Spleen (tissue), 11 donors: ENCODE results near the gene NDUFB10. TPM values are rescaled to one million over a fixed set of nuclear protein-coding genes. Genes with fewer than 3 reads are reported as not detected.
A peak's percentile ranks its signal among the peaks of the same experiment; 100 is the strongest.

Experiments
- DNase-seq: peaks from one replicate; pipeline ENCODE4 v3.0.0-alpha.2; 2020
- H3K27ac ChIP-seq, 8 donors: fragments of 200-600 bp; sonication (generic) in 7 of 8; 1 replicate in 4 of 8; 2 replicates in 4 of 8; pipeline versions ENCODE4 v1.5.0 to v1.8.0; 2016 to 2021; ENCODE audit warnings: inconsistent platforms in 4 of 8, mild to moderate bottlenecking in 4 of 8, moderate library complexity in 1 of 8
- H3K27me3 ChIP-seq, 7 donors: fragments of 200-600 bp; sonication (generic) in 6 of 7; replicated peaks in 1 of 7; 1 replicate in 4 of 7; 2 replicates in 3 of 7; pipeline versions ENCODE4 v1.5.0 to v1.8.0; 2016 to 2021; ENCODE audit warnings: inconsistent platforms in 3 of 7, mild to moderate bottlenecking in 1 of 7
- H3K36me3 ChIP-seq, 6 donors: fragments of 200-600 bp; sonication (generic) in 5 of 6; 1 replicate in 4 of 6; 2 replicates in 2 of 6; pipeline versions ENCODE4 v1.5.0 to v1.8.0; 2016 to 2021; ENCODE audit warnings: inconsistent platforms in 2 of 6
- H3K4me1 ChIP-seq, 6 donors: fragments of 200-600 bp; sonication (generic) in 5 of 6; 1 replicate in 3 of 6; 2 replicates in 3 of 6; pipeline versions ENCODE4 v1.5.0 to v1.8.0; 2016 to 2021; ENCODE audit warnings: inconsistent platforms in 3 of 6
- H3K4me3 ChIP-seq, 8 donors: fragments of 200-600 bp; sonication (generic) in 7 of 8; 1 replicate in 4 of 8; 2 replicates in 4 of 8; pipeline versions ENCODE4 v1.5.0 to v1.8.0; 2016 to 2021; ENCODE audit warnings: inconsistent platforms in 4 of 8, mild to moderate bottlenecking in 4 of 8, moderate library complexity in 2 of 8
- H3K9me3 ChIP-seq, 8 donors: fragments of 200-600 bp; sonication (generic) in 7 of 8; 1 replicate in 4 of 8; 2 replicates in 4 of 8; pipeline versions ENCODE4 v1.5.0 to v1.8.0; 2016 to 2021; ENCODE audit warnings: inconsistent platforms in 4 of 8
- CTCF ChIP-seq, 11 experiments: fragments of 200-600 bp in 7 of 11; fragments of 450-650 bp in 4 of 11; sonication (generic) in 4 of 11; IDR thresholded peaks in 8 of 11; conservative IDR thresholded peaks in 3 of 11; 1 replicate in 7 of 11; 2 replicates in 4 of 11; pipeline versions ENCODE4 v1.4.0 to v1.8.0; 2016 to 2021; ENCODE audit warnings: antibody characterized with exemption in 11 of 11, inconsistent platforms in 4 of 11, mild to moderate bottlenecking in 1 of 11
- POLR2A ChIP-seq, 3 donors: fragments of 450-650 bp; IDR thresholded peaks; one replicate each; pipeline ENCODE4 v1.5.1; 2017; ENCODE audit warnings: antibody characterized with exemption in 3 of 3, mild to moderate bottlenecking in 1 of 3
- POLR2AphosphoS5 ChIP-seq, 3 donors: sonication (generic); formaldehyde crosslinking; IDR thresholded peaks; one replicate each; pipeline ENCODE4 v1.5.1; 2017; ENCODE audit warnings: antibody characterized with exemption in 3 of 3
- WGBS, 5 donors: extraction: QIAGEN DNeasy Blood & Tissue Kit in 3 of 5; methylation state at CpG; one replicate each; pipeline versions ENCODE4 v1.1.5 to v1.1.7; 2013 to 2018; 5-methylcytosine and 5-hydroxymethylcytosine counted together
- intact Hi-C: fragments of 100-400 bp; cut with DNase I; formaldehyde crosslinking; loops from one replicate; pipeline ENCODE4 v1.15.0; 2023; ENCODE audit warnings: low total_unique reads
- polyA plus RNA-seq, 3 donors: library from polyadenylated mRNA; stranded (reverse); fragments of 200-250 nt; gene quantifications; one replicate each; pipeline ENCODE4 v1.2.1, GENCODE V29; 2013
- total RNA-seq, 7 donors: library from RNA; depleted of rRNA in 3 of 7; stranded (reverse); fragments of >200 nt in 3 of 7; fragmentation: NEBNext Ultra II Directional in 4 of 7; extraction: Animal tissue kit (Norgen Biotek cat#: 25700) in 4 of 7; gene quantifications; one replicate each; pipeline versions ENCODE4 v1.1.0 to v1.2.1, GENCODE V29; 2016 to 2021
- donor health status: healthy with polysubstance abuse.
- donor health status: DM: no; HTN: no; CAD: no; lungs with moderate emphysema.
- donor health status: DM: no; HTN: no; CAD: no.
- donor health status: Bipolar disorder and iron deficiency.
- donor health status: healthy.
- donor health status: DM: no; HTN: no; CAD: no.
- donor health status: DM: yes; HTN: yes; CAD: no.

The NDUFB10 gene
- total and polyA plus RNA-seq, 10 donors: 69.3 to 225 (median 137) TPM

DNA sequence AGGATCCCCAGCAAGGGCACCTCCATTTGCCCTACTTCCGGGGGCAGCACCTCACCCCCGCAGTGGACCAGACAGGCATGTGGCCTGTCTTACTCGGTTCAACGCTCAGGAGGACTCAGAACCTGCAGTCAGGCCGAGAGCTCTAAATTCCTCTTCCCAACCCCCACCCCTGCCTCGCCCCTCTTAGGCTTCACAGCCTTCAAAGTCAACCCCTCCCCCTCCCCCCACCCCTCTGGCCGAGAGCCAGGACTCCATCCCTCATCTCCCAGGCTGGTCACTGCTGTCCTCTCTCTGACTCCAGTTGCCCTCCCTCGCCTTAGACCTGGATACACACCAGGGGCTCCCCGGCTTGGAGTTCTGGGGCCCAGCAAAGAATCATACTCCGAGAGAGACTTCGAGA is 33.1 kb upstream of the NDUFB10 start:
- Histone ChIP-seq H3K4me3 (no peak overlapping the region), H3K27ac (no peak overlapping the region), H3K9me3 (no peaks in the 10 kb centered on the region), H3K4me1 (peaks cover 0 to 34% (median 22%) of the 10 kb centered on the region in 6 donors), H3K36me3 (no peaks in the 10 kb centered on the region), H3K27me3 (peaks cover 0 to 50% (median 24%) of the 10 kb centered on the region in 7 donors)
- DNase-seq: no peak
- TF ChIP-seq POLR2A (IDR thresholded peaks at IDR 0.05) (no peak), POLR2AphosphoS5 (IDR thresholded peaks at IDR 0.05) (no peak), CTCF (IDR thresholded peaks at IDR 0.05 in 8 of 11, conservative IDR thresholded peaks at IDR 0.05 in 3 of 11) (no peak)
- intact Hi-C loops: loop anchor here (5.0 kb wide), 1 partner anchor 64 kb away; no protein-coding TSS in a partner anchor
- WGBS, 5 donors: 61 to 79% (median 67%) methylated on average over 10 to 11 of the region's 11 CpGs

DNA sequence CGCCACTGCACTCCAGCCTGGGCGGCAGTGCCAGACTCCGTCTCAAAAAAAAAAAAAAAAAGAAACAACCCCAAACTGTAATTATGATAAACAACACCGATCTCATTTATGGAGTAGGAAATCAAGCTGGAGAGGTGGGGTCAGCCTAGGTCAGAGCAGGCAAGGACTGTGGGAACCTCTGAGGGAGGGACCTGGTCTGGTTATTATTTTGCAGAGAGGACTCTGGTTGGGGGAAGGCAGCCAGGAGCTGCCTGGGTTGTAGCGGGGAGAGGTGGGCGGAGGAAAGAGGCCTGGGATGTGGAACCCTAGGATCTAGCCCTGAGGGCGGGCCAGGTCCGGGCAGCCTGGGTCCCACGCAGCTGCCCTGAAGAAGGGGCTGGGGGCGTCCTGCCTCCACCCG is 30.2 kb upstream of the NDUFB10 start:
- H3K36me3 ChIP-seq: no peaks in the 10 kb centered on the region
- DNase-seq: no peak
- intact Hi-C loops: loop anchor here (5.0 kb wide), 1 partner anchor 67 kb away; no protein-coding TSS in a partner anchor
- peaks cover 0 to 40% (median under 1%) of the 10 kb centered on the region in 7 donors for H3K27me3 ChIP-seq
- peak overlapping the region; percentile 69 to 93 (median 83) for H3K27ac ChIP-seq
- H3K4me1 ChIP-seq: peaks cover 0 to 34% (median 21%) of the 10 kb centered on the region in 6 donors
- no peaks in the 10 kb centered on the region for H3K9me3 ChIP-seq
- H3K4me3 ChIP-seq: peak overlapping the region; percentile 30 to 79 (median 50)
- TF ChIP-seq POLR2A (IDR thresholded peaks at IDR 0.05): no peak
- TF ChIP-seq POLR2AphosphoS5 (IDR thresholded peaks at IDR 0.05): no peak
- no peak for TF ChIP-seq CTCF (IDR thresholded peaks at IDR 0.05 in 8 of 11, conservative IDR thresholded peaks at IDR 0.05 in 3 of 11)
- 5 to 25% (median 16%) methylated on average over 9 to 11 of the region's 11 CpGs for WGBS, 5 donors

GRCh38 chr16:1929578-1930337 is 29.6 kb upstream of the NDUFB10 start:
- Histone ChIP-seq H3K4me3 (peak overlapping the region; percentile 30 to 79 (median 50)), H3K27ac (peak overlapping the region; percentile 69 to 93 (median 83)), H3K9me3 (no peaks in the 10 kb centered on the region), H3K4me1 (peaks cover 0 to 34% (median 20%) of the 10 kb centered on the region in 6 donors), H3K36me3 (no peaks in the 10 kb centered on the region), H3K27me3 (peaks cover 0 to 33% (median 0%) of the 10 kb centered on the region in 7 donors)
- intact Hi-C loops: loop anchor here (5.0 kb wide), 1 partner anchor 67 kb away; no protein-coding TSS in a partner anchor
- 7 to 33% (median 7%) methylated on average over 17 to 70 of the region's 70 CpGs for WGBS, 5 donors
- TF ChIP-seq CTCF (IDR thresholded peaks at IDR 0.05 in 8 of 11, conservative IDR thresholded peaks at IDR 0.05 in 3 of 11): peak; percentile 78 to 100 (median 100)
- peak; percentile 51 to 80 (median 77) for TF ChIP-seq POLR2AphosphoS5 (IDR thresholded peaks at IDR 0.05)
- no peak for TF ChIP-seq POLR2A (IDR thresholded peaks at IDR 0.05)
- DNase-seq: peak; percentile 99

DNA sequence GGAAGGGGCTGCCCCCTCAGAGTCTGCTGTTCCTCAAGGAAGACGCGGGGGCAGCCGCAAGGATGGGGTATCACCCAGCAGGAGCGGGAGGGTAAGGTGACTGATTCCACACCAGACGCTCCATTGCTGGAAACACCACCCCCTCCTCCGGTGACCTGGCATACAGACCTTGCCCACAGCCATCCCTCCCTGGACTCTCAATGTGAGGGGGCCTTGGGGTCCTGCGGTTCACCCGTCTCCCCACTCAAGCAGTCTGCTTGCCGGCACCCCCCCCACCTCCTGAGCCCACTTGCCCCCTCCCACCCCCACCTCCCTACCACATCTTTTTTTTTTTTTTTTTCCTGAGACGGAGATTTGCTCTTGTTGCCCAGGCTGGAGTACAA is 29.0 kb upstream of the NDUFB10 start:
- Histone ChIP-seq H3K27ac (peak overlapping the region in 6 of 8 donors; percentile 69 to 93 (median 88)), H3K36me3 (peaks cover 0 to under 1% (median 0%) of the 10 kb centered on the region in 6 donors), H3K9me3 (no peaks in the 10 kb centered on the region), H3K4me3 (peak overlapping the region in 3 of 8 donors; percentile 51 to 79 (median 69)), H3K27me3 (peaks cover 0 to 29% (median 0%) of the 10 kb centered on the region in 7 donors), H3K4me1 (peaks cover 0 to 37% (median 20%) of the 10 kb centered on the region in 6 donors)
- DNase-seq: no peak
- intact Hi-C loops: no loop called here
- 63 to 83% (median 65%) methylated on average over 9 to 10 of the region's 10 CpGs for WGBS, 5 donors
- no peak for TF ChIP-seq POLR2AphosphoS5 (IDR thresholded peaks at IDR 0.05)
- no peak for TF ChIP-seq POLR2A (IDR thresholded peaks at IDR 0.05)
- TF ChIP-seq CTCF (IDR thresholded peaks at IDR 0.05 in 8 of 11, conservative IDR thresholded peaks at IDR 0.05 in 3 of 11): no peak
